GM21737 (cell line): ENCODE data around the gene ZBTB7B.

Experiments
- ATAC-seq: cut with Tn5 transposase; IDR thresholded peaks from one replicate; pipeline ENCODE4 v1.9.1; 2021; ENCODE audit warnings: mild to moderate bottlenecking, moderate library complexity; ENCODE audit not compliant: unreplicated experiment

Gene ZBTB7B

GRCh38 chr1:155002464-155003226 is at the start of gene ZBTB7B:
ZBTB7B (plus strand) TSS chr1:155002802; CDS start chr1:155014661, 11,859 bp downstream.
- ATAC-seq: no peak

DNA sequence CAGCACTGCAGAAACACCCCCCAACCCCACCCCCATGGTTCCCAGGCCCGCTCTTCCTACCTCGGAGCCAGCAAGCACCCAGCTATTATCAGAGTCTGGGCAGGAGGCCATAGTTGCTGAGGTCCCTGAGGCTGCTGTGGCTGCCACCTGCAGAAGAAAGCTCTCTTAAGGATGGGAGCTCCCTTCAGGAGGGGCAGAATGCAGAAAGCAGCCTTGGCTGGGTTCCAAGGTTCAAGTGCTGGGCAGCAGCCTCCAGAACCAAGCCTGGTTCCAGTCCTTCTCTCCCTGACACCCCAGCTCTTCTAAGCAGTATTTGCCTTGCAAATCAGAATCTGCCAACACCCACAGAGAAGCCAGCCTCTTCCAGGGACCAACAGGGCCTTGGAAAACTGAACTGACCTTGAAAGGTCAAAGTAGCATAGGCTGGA is 49.0 kb upstream of the ZBTB7B start:
- ATAC-seq: no peak

GRCh38 chr1:154954541-154954940 is 48.1 kb upstream of the ZBTB7B start:
- no peak for ATAC-seq

- ATAC-seq: peak; percentile 56
These were observed 47.4 kb upstream of the ZBTB7B start for GRCh38 chr1:154955039-154955717.

DNA sequence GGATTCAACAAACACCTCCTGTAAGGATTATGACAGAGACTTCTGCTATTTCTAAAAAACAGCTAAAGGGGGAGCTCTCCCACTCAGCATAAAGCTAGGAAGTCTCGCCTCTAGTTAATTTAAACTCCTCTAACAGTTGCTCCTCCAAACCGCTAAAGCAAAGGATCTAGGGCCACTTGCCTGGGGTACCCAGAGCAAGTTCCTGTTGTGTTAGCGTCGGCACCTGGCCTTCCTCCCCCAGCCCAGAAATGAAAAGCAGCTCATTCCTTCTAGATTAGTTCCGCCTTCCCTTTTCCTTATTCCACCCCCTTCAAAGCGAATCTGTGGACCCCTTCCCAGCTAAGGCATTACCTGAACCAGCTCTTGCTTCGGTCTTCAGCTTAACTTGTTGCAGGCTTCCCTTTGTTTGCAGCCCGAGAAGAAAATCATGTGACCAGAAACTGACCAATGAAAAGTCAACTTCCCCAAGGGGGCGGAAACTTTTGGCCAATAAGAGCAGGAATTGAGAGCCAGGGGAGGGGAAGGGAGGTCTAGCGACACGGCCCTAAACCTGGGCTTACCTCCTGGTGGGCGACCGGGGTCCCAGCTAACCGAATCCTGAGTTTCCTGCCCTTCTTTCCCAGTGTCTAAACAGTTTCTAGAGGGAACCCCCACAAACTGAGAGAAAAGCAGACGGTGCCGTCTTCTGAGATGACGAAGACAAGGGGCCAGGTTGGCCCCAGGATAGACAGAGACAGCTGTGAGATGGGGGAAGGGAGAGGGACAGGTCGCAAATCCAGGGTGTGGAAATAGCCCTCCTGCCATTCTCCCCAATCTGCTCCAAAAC is 46.7 kb upstream of the ZBTB7B start, which contains the start of gene PBXIP1:
TSS of gene PBXIP1 (minus strand) at position 382 of the 826 bp plus-strand sequence. CDS start 2,378 bp downstream, outside the sequence.
- peak; percentile 39 for ATAC-seq

DNA sequence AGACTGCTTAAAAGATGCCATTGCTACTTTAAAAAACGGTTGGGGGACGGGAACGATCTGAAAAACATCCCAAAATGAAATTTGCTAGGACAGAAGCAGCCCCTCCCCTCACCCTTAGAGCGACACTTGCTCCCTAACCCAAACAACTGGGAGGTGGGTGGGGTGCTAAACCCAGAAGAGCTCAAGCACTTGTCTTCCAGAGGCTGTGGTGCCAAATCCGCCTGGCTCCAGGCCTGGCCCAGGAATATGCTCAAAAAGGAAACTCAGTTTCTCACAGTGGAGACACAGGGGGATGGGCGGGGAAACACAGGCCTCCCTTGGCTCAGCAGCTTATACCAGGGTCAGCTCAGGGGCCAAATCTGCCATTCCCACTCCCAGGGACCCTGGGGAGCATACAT is 46.1 kb upstream of the ZBTB7B start:
- ATAC-seq: no peak

DNA sequence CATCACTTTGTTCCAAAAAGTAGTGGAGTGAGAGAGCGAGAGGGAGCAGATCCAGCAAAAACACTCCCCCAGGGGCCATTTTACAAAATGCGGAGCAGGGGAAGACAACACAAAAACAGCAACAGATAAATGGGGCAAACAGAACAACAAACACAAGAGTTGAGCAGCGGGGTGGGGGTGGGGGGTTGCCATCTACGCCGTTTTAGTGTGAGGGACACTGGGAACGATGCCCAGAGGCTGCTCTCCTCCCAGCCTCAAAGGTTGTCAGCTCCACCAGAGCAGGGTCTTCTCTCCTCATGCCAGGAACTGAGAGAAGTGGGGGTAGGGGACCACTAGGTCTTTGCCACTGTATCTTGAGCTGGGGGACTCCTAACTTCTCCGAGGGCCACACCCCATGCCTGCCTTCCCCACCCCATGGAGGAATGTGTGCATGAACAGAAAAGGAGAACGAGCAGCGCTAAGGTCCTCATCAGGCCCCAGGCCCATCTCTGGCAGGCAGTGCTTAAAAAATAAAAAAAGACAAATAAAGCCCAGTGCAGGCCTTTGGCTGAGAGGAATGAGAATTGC is 45.4 kb upstream of the ZBTB7B start:
- ATAC-seq: no peak

DNA sequence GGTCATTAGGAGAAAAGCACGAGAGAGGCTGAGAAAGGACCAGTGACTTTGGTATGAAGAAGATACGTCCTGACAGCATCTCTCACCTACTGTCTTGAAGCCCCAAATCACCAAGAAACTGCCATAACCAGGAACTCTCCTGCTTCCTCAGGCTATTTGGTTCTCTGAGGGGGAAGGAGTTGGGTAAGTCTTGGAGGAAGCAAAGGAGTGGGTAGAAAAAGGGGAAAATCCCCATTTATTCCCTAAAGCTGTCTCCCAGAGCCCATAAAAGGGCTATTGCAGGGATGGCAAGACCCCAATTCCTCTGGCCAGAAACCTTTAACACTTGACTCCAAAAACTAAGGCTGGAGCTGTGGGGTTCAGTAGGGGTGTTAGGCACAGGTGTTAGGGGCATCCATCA is 44.6 kb upstream of the ZBTB7B start:
- ATAC-seq: no peak

GRCh38 chr1:154958681-154959425 is 43.7 kb upstream of the ZBTB7B start:
- no peak for ATAC-seq

DNA sequence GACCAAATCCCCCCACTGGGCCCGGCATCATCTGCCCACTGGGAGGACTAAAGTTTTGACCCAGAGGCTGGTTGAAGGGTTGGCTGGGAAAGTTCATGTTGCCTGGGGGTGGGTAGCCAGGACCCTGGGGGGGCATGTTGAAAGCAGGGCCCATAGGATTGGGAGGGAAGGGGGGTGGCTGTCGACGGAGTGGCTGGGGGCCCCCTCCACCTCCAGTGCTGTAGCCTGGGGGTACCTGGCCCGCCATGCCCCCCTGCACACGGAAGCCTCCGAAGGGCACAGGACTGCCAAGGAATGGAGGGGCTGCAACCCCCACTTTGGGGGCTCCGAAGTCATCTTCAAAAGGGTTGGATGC is 43.2 kb upstream of the ZBTB7B start:
- no peak for ATAC-seq

DNA sequence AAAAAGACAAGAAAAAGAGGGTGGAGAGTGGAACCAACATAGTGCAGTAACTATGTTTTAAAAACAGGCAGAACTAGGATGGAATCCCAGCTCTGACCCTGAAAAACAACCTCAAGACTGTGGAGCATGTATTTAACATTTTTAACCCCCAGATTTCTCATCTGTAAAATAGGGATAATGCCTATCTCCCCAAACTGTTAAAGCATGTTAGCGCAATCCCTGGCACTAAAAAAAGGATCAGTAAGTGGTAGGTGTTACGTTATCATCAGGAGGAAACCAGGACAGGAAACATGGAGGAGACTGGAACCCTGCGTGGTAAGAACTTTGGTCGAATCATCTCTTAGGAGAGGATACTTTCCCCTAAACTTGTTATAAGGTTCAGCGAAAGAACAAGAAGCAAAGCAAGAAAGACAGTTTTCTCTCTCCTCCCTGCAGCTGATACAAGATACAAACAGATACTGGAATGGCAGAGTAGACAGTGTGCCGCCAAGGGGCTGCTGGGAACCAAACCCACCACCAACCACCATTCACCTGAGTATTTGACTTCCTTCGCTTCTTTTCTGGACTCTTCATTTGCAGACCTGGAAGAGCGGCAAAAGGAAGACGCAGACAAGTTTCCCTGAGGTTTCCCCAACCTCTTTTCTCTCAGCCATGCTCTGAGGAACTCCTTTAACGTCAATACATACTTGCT is 42.0 kb upstream of the ZBTB7B start:
- no peak for ATAC-seq

GRCh38 chr1:154961207-154962155 is 41.1 kb upstream of the ZBTB7B start, which contains the start of gene PYGO2:
PYGO2 (minus strand) TSS chr1:154961782; CDS start chr1:154961576, 206 bp downstream.
- peak; percentile 62 for ATAC-seq

DNA sequence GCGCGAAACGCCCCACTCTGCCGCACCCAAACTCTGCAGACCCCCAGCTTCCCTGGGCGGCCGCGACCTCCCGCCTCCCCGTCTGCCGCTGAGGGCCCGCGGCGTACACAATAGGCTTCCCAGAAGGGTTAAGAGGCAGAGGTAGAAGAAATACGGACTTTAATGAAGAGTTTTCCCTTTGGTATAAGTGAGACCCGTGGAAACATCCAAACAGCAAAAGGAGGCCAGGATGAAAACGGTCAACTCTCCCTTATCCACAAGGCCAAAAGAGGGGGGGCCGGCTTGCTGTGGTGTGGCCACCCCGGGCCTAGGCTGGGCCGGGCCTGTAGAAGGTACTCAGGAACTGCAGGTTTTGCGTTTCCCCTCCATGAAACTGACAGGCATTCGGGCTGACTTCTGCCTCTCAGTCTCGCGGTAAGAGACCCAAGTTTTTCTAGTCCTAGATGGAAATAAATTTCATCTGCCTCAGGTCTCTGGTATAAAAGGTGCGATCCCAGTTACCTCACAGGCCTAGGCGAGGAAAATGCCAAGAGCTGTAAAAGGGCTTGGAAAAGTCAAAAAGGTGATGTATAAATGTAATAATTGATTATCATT is 40.3 kb upstream of the ZBTB7B start:
- ATAC-seq: no peak

- ATAC-seq: no peak
These were observed 39.7 kb upstream of the ZBTB7B start for GRCh38 chr1:154962795-154963330.

DNA sequence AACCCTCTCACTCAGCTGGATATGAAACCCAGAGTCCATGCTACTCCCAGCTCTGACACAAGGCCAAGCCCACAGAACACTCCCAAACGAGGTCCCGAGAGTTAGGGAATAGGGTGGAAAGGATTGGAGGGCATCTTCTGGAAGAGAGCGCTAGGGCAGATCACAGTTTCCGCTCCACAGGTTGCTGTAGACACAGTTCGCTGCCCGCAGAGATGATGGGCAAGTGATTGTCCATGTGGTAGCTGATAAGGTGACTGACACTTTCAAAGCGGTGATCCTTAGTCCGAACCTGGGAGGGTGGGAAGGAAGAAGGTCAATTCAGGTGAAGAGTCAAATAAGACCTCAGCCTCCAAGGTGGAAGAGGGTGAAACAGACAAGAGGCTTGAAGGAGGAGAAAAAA is 39.0 kb upstream of the ZBTB7B start:
- no peak for ATAC-seq

- no peak for ATAC-seq
These were observed 38.2 kb upstream of the ZBTB7B start for GRCh38 chr1:154964359-154964758.

DNA sequence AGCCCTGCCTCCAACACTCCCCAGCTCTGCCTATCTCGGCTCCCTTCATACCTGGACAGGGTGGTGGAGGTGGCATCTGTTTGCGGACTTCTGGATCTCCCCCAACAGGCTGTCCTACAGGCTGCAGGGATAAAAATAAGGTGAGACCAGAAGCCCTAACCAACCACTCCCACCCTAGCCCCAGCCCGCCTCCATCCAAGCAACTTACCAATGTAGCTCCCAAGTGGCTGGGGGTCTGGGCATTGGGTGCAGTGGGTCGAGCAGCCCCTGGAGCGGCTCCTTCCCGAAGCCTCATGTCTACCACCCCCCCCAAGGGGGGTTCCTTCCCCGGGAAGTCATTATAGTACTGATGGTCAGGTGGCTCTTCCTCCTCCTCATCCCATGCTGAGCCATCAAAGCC is 36.5 kb upstream of the ZBTB7B start:
- no peak for ATAC-seq
